ENCODE results near the gene RPL32. TPM values are rescaled to one million over a fixed set of nuclear protein-coding genes. Genes with fewer than 3 reads are reported as not detected.

Gene RPL32
- total and polyA plus RNA-seq, 5 donors: 993 to 1,539 (median 1,038) TPM

DNA sequence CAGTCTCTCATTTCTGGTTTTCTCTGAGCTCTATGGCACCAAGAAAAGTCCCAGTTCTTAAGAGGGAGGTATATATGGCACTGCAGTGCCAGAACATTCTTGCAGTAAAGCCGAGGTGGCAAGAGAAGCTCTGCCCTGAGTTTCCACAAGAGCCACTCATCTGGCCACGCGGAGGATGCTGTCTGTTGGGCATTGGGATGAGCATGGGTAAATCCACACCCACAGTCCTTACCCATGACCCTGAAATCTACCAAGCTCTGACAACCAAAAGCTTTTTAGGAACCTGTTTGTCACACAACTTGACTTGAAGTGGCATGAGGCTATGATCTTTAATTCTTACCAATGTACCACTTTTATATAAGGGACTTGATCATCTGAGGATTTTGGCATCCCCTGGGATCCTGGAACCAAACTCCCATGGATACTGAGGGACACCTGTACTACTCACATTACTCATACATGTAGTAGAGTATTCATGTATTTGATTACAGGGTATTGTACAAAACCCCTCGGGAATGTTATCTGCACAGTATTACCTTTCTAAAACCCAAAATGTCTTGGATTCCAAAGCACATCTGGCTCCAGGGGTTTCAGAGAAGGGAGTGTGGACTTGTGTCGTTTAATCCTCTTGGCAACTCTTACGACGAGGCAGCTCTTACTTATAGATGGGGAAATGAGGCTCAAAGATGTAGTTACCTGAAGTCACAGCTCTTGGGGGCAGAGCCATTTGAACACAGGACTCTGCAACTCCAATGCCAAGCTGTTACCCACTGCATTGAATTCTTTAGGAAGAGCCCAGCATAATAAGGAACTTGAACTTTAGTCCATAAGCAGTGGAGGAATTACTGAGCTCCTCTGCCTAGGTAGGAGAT, 8.8 kb downstream of the RPL32 start:
- Histone ChIP-seq H3K4me1 (ENCODE audit: control insufficient read depth, insufficient read depth, low read length) (no peaks in the 10 kb centered on the region), H3K4me3 (ENCODE audit: low read length) (no peak overlapping the region), H3K27me3 (ENCODE audit: control insufficient read depth, insufficient read depth) (no peaks in the 10 kb centered on the region), H3K9me3 (ENCODE audit: control insufficient read depth, low read length) (no peaks in the 10 kb centered on the region), H3K27ac (ENCODE audit: low read length) (no peak overlapping the region)
- no peak for DNase-seq
- no peak for ATAC-seq
- 79% methylated on average over 7 of the region's 7 CpGs for WGBS
- intact Hi-C loops (cut with DNase I): no loop called here

DNA sequence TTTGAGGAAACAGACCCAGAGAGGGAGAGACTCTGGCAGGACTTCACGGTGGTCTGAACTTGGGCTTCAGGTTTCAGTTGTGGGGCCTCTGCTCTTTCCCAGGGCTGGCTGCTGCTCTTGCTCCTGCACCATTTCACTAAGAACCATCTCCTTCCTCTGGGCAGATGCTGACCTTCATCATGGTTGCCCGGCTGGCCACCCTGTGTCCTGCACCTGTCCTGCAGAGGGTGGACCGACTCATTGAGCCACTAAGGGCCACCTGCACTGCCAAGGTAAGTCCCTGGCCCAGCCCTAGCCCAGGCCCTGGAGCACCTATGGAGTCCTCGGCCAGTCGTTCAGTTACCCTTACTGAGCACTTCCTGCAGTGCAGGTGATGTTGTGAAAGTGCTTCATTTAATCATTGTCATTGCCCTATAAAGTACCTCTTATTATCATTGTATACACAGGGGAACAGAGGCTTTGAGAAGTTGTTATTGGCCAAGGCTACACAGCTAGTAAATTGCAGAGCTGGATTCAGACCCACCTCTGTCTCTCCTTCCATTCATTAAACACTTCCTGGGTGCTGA, 10.0 kb downstream of the RPL32 start:
- ATAC-seq: peak in 1 of 2 donors; percentile 13
- H3K27me3 ChIP-seq (ENCODE audit: control insufficient read depth, insufficient read depth): no peaks in the 10 kb centered on the region
- no peak for DNase-seq
- H3K4me3 ChIP-seq (ENCODE audit: low read length): no peak overlapping the region
- intact Hi-C loops (cut with DNase I): no loop called here
- H3K27ac ChIP-seq (ENCODE audit: low read length): no peak overlapping the region
- 81% methylated on average over 5 of the region's 5 CpGs for WGBS
- H3K9me3 ChIP-seq (ENCODE audit: control insufficient read depth, low read length): no peaks in the 10 kb centered on the region
- no peaks in the 10 kb centered on the region for H3K4me1 ChIP-seq (ENCODE audit: control insufficient read depth, insufficient read depth, low read length)

DNA sequence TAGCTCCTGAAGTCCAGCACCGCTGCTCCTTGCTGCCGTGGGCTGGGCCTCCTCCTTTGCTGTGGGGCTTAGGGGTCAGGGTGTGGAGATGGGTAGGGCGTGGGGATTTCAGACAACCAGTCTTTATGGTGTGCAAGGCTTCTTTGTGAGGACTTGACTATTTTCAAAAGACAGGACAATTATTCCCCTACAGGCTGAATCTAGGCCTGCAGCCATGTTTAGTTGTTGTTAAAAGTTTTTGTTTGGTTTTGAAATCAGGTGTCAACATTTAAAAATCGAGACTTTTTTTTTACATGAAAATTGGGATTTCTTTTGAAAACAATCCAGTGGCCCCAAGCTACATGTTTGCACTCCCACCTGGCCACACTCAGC, 10.6 kb downstream of the RPL32 start:
- ATAC-seq (no peak), DNase-seq (no peak)
- 81% methylated on average over 4 of the region's 4 CpGs for WGBS
- no peaks in the 10 kb centered on the region for H3K9me3 ChIP-seq (ENCODE audit: control insufficient read depth, low read length)
- no peaks in the 10 kb centered on the region for H3K4me1 ChIP-seq (ENCODE audit: control insufficient read depth, insufficient read depth, low read length)
- no peaks in the 10 kb centered on the region for H3K27me3 ChIP-seq (ENCODE audit: control insufficient read depth, insufficient read depth)
- intact Hi-C loops (cut with DNase I): no loop called here
- H3K27ac ChIP-seq (ENCODE audit: low read length): no peak overlapping the region
- H3K4me3 ChIP-seq (ENCODE audit: low read length): no peak overlapping the region

DNA sequence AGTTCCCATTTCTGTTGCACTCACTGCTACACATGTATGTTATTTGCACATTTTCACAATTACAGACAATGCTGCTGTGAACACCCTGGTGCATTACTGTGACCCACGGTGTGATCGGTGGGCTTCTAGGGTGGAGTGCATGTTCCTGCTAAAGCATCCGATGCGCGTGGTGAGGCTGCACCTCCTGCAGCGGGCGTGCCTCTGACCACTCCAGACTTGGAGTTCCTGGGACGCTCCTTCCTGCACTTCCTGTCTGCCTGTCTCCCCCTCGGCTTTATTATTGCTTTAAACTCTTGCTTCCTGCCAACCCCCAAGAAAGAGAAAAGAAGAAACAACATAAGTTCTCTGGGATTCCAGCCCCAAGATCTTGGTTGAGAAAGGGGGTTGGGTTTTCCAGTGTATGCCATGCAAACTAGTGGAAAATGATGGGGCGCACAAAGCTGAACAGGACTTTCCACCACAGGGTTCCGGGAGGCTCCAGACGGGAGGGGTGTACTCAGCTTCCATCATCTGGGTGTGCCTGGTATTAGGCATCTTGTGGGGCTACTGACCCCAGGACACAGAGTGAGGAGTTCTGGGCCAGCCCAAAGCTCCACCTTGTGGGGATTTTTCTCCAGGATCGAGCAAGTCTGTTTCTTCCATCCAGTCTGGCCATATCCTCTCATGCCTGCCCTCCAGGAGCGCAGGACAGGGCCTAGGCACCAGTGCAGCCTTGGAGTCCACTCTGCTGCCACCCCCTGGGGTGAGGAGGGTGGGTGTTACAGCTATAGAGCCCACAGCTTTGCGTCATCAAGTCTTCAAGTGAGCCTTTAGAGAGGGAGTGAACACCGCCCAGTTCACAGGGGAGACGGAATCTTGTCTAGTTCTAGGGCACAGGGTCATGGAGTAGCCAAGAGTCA, 11.2 kb downstream of the RPL32 start:
- no peaks in the 10 kb centered on the region for H3K27me3 ChIP-seq (ENCODE audit: control insufficient read depth, insufficient read depth)
- 72% methylated on average over 17 of the region's 17 CpGs for WGBS
- ATAC-seq: peak; percentile 16 to 53
- intact Hi-C loops (cut with DNase I): no loop called here
- no peak for DNase-seq
- no peaks in the 10 kb centered on the region for H3K9me3 ChIP-seq (ENCODE audit: control insufficient read depth, low read length)
- no peaks in the 10 kb centered on the region for H3K4me1 ChIP-seq (ENCODE audit: control insufficient read depth, insufficient read depth, low read length)
- no peak overlapping the region for H3K4me3 ChIP-seq (ENCODE audit: low read length)
- no peak overlapping the region for H3K27ac ChIP-seq (ENCODE audit: low read length)

DNA sequence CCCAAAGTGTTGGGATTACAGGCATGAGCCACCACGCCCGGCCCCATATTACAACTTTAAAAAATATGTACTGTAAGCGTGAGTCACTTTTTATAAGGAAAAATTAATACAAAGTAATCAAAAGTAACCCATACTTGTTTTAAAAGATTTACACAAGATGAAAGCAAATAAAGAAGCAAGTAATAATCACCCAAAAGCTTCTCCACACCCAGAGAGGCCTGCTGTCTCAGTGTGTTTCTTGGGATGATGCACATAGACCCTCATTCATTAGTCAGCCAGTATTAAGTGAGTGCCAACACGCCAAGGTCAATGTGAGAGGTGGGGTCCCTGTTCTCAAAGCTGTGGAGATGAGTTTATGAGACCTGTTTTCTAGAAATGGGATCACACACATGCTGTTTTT, 12.0 kb downstream of the RPL32 start:
- intact Hi-C loops (cut with DNase I): no loop called here
- no peak for ATAC-seq
- no peak overlapping the region for H3K27ac ChIP-seq (ENCODE audit: low read length)

DNA sequence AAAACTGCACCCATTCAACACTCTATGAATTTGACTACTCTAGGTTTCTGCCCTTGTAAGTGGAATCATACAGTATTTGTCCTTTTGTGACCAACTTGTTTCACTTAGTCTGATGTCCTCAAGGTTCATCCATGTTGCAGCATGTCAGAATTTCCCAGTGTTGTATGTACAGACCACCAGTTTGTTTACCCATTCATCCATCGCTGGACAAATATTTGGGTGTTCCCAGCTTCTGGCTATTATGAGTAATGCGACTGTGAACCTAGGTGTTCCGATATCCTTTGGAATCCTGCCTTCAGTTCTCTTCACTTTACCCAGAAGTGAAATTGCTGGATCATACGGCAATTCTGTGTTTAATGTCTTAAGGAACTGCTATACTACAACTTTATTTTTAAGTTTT, 12.6 kb downstream of the RPL32 start:
- ATAC-seq: no peak
- 93% methylated on average over 4 of the region's 4 CpGs for WGBS
- no peaks in the 10 kb centered on the region for H3K4me1 ChIP-seq (ENCODE audit: control insufficient read depth, insufficient read depth, low read length)
- DNase-seq: no peak
- H3K9me3 ChIP-seq (ENCODE audit: control insufficient read depth, low read length): no peaks in the 10 kb centered on the region
- no peak overlapping the region for H3K27ac ChIP-seq (ENCODE audit: low read length)
- intact Hi-C loops (cut with DNase I): no loop called here
- H3K27me3 ChIP-seq (ENCODE audit: control insufficient read depth, insufficient read depth): no peaks in the 10 kb centered on the region
- no peak overlapping the region for H3K4me3 ChIP-seq (ENCODE audit: low read length)

More for the DNA sequence above, 12.0 kb downstream of the RPL32 start:
- H3K27me3 ChIP-seq (ENCODE audit: control insufficient read depth, insufficient read depth): no peaks in the 10 kb centered on the region
- H3K4me3 ChIP-seq (ENCODE audit: low read length): no peak overlapping the region
- no peak for DNase-seq
- no peaks in the 10 kb centered on the region for H3K9me3 ChIP-seq (ENCODE audit: control insufficient read depth, low read length)
- WGBS: 90% methylated on average over 4 of the region's 4 CpGs
- no peaks in the 10 kb centered on the region for H3K4me1 ChIP-seq (ENCODE audit: control insufficient read depth, insufficient read depth, low read length)

DNA sequence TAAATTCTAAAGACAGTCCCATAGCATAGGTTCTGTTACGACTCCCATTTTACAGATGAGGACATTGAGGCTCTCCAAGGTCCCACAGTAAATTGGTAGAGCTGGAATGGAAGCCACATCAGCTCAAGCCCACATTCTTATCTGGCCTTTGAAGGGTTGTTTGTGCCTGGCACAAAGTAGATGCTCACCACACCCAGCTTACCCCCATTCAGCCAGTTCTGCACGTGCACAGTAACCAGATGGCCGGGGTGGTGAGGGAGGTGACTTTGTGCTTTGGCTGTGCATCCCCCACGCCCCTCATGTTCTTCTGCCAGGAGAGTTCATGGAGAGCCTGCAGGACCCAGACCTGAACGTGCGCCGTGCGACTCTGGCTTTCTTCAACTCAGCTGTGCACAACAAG, 16.2 kb downstream of the RPL32 start:
- no peak overlapping the region for H3K27ac ChIP-seq (ENCODE audit: low read length)
- DNase-seq (no peak), ATAC-seq (no peak)
- H3K4me1 ChIP-seq (ENCODE audit: control insufficient read depth, insufficient read depth, low read length): no peaks in the 10 kb centered on the region
- H3K9me3 ChIP-seq (ENCODE audit: control insufficient read depth, low read length): no peaks in the 10 kb centered on the region
- H3K4me3 ChIP-seq (ENCODE audit: low read length): no peak overlapping the region
- intact Hi-C loops (cut with DNase I): no loop called here
- WGBS: 86% methylated on average over 8 of the region's 8 CpGs
- H3K27me3 ChIP-seq (ENCODE audit: control insufficient read depth, insufficient read depth): no peaks in the 10 kb centered on the region

DNA sequence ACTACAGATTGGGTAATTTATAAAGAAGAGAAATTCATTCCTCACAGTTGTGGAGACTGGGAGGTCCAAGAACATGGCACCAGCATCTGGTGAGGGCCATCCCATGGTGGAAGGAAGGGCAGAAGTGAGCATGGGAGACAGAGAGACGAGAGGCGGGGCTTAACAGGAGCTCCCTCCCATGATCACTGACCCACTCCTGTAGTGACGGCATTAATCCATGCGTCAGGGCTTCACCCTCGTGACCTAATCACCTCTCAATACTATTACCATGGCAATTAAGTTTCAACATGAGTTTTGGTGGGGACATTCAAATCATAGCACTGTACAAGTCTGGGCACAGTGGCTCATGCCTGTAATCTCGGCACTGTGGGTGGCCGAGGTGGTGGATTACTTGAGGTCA, 17.1 kb downstream of the RPL32 start:
- Histone ChIP-seq H3K9me3 (ENCODE audit: control insufficient read depth, low read length) (no peaks in the 10 kb centered on the region), H3K4me3 (ENCODE audit: low read length) (no peak overlapping the region), H3K27me3 (ENCODE audit: control insufficient read depth, insufficient read depth) (no peaks in the 10 kb centered on the region), H3K4me1 (ENCODE audit: control insufficient read depth, insufficient read depth, low read length) (no peaks in the 10 kb centered on the region), H3K27ac (ENCODE audit: low read length) (no peak overlapping the region)
- WGBS: 95% methylated on average over 7 of the region's 7 CpGs
- intact Hi-C loops (cut with DNase I): no loop called here
- ATAC-seq (no peak), DNase-seq (no peak)

DNA sequence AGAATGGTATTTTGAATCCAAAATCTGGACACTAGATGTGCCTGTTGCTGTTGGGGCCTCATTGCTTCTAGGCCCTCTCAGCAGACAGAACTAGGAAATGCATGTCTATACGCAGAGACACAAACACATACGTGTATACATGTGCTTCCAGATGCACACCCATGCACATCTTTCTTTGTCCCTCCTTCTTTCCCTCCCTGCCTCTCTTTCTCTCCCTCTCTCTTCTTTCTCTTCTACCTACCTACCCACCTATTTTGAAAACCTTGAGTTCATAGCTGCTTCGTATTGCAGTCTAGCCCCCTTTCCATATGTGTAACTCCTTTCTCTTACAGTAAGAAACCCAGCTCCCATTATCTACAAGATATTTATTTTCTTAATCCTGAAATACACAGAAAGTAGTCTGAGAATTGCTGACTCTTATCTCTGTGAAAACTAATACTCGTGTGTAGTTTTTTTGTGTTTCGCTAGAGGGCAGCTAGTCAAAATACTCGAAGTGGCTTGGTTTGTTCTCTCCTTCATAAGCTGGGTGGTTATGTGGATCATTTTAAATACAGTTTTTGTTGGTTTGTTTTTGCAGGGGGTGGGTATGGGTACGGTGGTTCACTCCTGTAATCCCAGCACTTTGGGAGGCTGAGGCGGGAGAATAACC, 18.5 kb downstream of the RPL32 start:
- Histone ChIP-seq H3K27me3 (ENCODE audit: control insufficient read depth, insufficient read depth) (no peaks in the 10 kb centered on the region), H3K4me1 (ENCODE audit: control insufficient read depth, insufficient read depth, low read length) (no peaks in the 10 kb centered on the region), H3K4me3 (ENCODE audit: low read length) (no peak overlapping the region), H3K27ac (ENCODE audit: low read length) (no peak overlapping the region), H3K9me3 (ENCODE audit: control insufficient read depth, low read length) (no peaks in the 10 kb centered on the region)
- DNase-seq (no peak), ATAC-seq (no peak)
- 58% methylated on average over 8 of the region's 8 CpGs for WGBS
- intact Hi-C loops (cut with DNase I): no loop called here

DNA sequence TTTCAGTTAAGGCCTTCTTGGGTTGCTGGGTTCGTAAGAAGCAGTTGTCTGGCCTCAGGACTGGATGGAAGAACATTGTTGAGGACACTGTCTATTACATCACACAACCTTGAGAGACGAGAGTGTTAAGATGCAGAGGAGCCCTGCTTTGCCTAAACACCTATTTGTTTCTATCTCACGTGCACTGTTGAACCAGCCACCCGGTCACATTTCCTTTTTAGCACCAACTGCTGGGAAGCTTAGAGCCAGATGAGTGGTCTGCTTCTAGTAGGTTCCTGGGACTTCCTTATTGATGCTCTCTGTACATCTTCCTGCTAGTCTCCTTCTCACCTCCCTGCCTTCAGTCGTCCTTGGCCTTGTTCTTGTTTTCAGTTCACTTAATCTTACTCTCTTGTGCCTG, 22.6 kb downstream of the RPL32 start:
- intact Hi-C loops (cut with DNase I): no loop called here

More for the DNA sequence above, 22.6 kb downstream of the RPL32 start:
- no peak for DNase-seq
- H3K4me1 ChIP-seq (ENCODE audit: control insufficient read depth, insufficient read depth, low read length): no peaks in the 10 kb centered on the region
- no peak overlapping the region for H3K27ac ChIP-seq (ENCODE audit: low read length)
- no peak for ATAC-seq
- H3K27me3 ChIP-seq (ENCODE audit: control insufficient read depth, insufficient read depth): no peaks in the 10 kb centered on the region
- H3K9me3 ChIP-seq (ENCODE audit: control insufficient read depth, low read length): no peaks in the 10 kb centered on the region
- 80% methylated on average over 5 of the region's 5 CpGs for WGBS
- no peak overlapping the region for H3K4me3 ChIP-seq (ENCODE audit: low read length)
